ENCODE data around the gene VRK1.

The VRK1 gene

GRCh38 chr14:96796851-96797581, at the start of gene VRK1:
TSS of gene VRK1 (plus strand) at chr14:96797382. CDS start at chr14:96833472, 36,090 bp downstream.
- H3K27me3 ChIP-seq (ENCODE audit: control insufficient read depth in 5 of 5, insufficient read depth in 4 of 5, low read length in 5 of 5), result peaks cover 0 to 3% (median 0%) of the 10 kb centered on the region in 5 donors
- H3K4me3 ChIP-seq (ENCODE audit: low read depth in 1 of 5, low read length in 5 of 5), result peak within 1 kb of the TSS; percentile 61 to 87 (median 81)
- peak within 1 kb of the TSS; percentile 58 to 89 (median 81) for H3K9ac ChIP-seq (ENCODE audit: low read length in 5 of 5)
- no peaks in the 10 kb centered on the region for H3K36me3 ChIP-seq (ENCODE audit: control insufficient read depth in 5 of 5, insufficient read depth in 5 of 5, low read length in 5 of 5)
- H3K4me1 ChIP-seq (ENCODE audit: control insufficient read depth in 5 of 5, insufficient read depth in 5 of 5, low read length in 5 of 5), result peaks cover 5 to 9% (median 9%) of the 10 kb centered on the region in 5 donors
- no peaks in the 10 kb centered on the region for H3K9me3 ChIP-seq (ENCODE audit: control insufficient read depth in 5 of 5, low read length in 5 of 5)
- H3K27ac ChIP-seq (ENCODE audit: low read depth, low read length), result no peak within 1 kb of the TSS

GRCh38 chr14:96747608-96748007, 49.6 kb upstream of the VRK1 start:
- peaks cover 0 to 4% (median 0%) of the 10 kb centered on the region in 5 donors for H3K9me3 ChIP-seq (ENCODE audit: control insufficient read depth in 5 of 5, low read length in 5 of 5)
- H3K27ac ChIP-seq (ENCODE audit: low read depth, low read length), result no peak overlapping the region
- H3K27me3 ChIP-seq (ENCODE audit: control insufficient read depth in 5 of 5, insufficient read depth in 4 of 5, low read length in 5 of 5), result peaks cover 3 to 26% (median 14%) of the 10 kb centered on the region in 5 donors
- H3K36me3 ChIP-seq (ENCODE audit: control insufficient read depth in 5 of 5, insufficient read depth in 5 of 5, low read length in 5 of 5), result no peaks in the 10 kb centered on the region
- no peak overlapping the region for H3K4me3 ChIP-seq (ENCODE audit: low read depth in 1 of 5, low read length in 5 of 5)
- no peak overlapping the region for H3K9ac ChIP-seq (ENCODE audit: low read length in 5 of 5)
- H3K4me1 ChIP-seq (ENCODE audit: control insufficient read depth in 5 of 5, insufficient read depth in 5 of 5, low read length in 5 of 5), result no peaks in the 10 kb centered on the region

- no peaks in the 10 kb centered on the region for H3K4me1 ChIP-seq (ENCODE audit: control insufficient read depth in 5 of 5, insufficient read depth in 5 of 5, low read length in 5 of 5)
- no peak overlapping the region for H3K4me3 ChIP-seq (ENCODE audit: low read depth in 1 of 5, low read length in 5 of 5)
- H3K9ac ChIP-seq (ENCODE audit: low read length in 5 of 5), result no peak overlapping the region
- H3K27ac ChIP-seq (ENCODE audit: low read depth, low read length), result no peak overlapping the region
- peaks cover 0 to 24% (median 14%) of the 10 kb centered on the region in 5 donors for H3K27me3 ChIP-seq (ENCODE audit: control insufficient read depth in 5 of 5, insufficient read depth in 4 of 5, low read length in 5 of 5)
- peaks cover 0 to 4% (median 0%) of the 10 kb centered on the region in 5 donors for H3K9me3 ChIP-seq (ENCODE audit: control insufficient read depth in 5 of 5, low read length in 5 of 5)
- H3K36me3 ChIP-seq (ENCODE audit: control insufficient read depth in 5 of 5, insufficient read depth in 5 of 5, low read length in 5 of 5), result no peaks in the 10 kb centered on the region
These were observed 48.8 kb upstream of the VRK1 start for GRCh38 chr14:96748362-96748761.

- Histone ChIP-seq H3K27me3 (ENCODE audit: control insufficient read depth in 5 of 5, insufficient read depth in 4 of 5, low read length in 5 of 5) (peaks cover 0 to 14% (median 3%) of the 10 kb centered on the region in 5 donors), H3K4me3 (ENCODE audit: low read depth in 1 of 5, low read length in 5 of 5) (no peak overlapping the region), H3K27ac (ENCODE audit: low read depth, low read length) (no peak overlapping the region), H3K36me3 (ENCODE audit: control insufficient read depth in 5 of 5, insufficient read depth in 5 of 5, low read length in 5 of 5) (no peaks in the 10 kb centered on the region), H3K9ac (ENCODE audit: low read length in 5 of 5) (no peak overlapping the region), H3K4me1 (ENCODE audit: control insufficient read depth in 5 of 5, insufficient read depth in 5 of 5, low read length in 5 of 5) (no peaks in the 10 kb centered on the region), H3K9me3 (ENCODE audit: control insufficient read depth in 5 of 5, low read length in 5 of 5) (peaks cover 0 to 4% (median 0%) of the 10 kb centered on the region in 5 donors)
These were observed 45.7 kb upstream of the VRK1 start for GRCh38 chr14:96751505-96751904.

GRCh38 chr14:96752125-96752524, 45.1 kb upstream of the VRK1 start:
- Histone ChIP-seq H3K27me3 (ENCODE audit: control insufficient read depth in 5 of 5, insufficient read depth in 4 of 5, low read length in 5 of 5) (peaks cover under 1 to 12% (median 4%) of the 10 kb centered on the region in 5 donors), H3K4me3 (ENCODE audit: low read depth in 1 of 5, low read length in 5 of 5) (no peak overlapping the region), H3K4me1 (ENCODE audit: control insufficient read depth in 5 of 5, insufficient read depth in 5 of 5, low read length in 5 of 5) (no peaks in the 10 kb centered on the region), H3K9ac (ENCODE audit: low read length in 5 of 5) (no peak overlapping the region), H3K9me3 (ENCODE audit: control insufficient read depth in 5 of 5, low read length in 5 of 5) (peaks cover 0 to 4% (median 0%) of the 10 kb centered on the region in 5 donors), H3K36me3 (ENCODE audit: control insufficient read depth in 5 of 5, insufficient read depth in 5 of 5, low read length in 5 of 5) (no peaks in the 10 kb centered on the region), H3K27ac (ENCODE audit: low read depth, low read length) (no peak overlapping the region)

GRCh38 chr14:96752594-96752993, 44.6 kb upstream of the VRK1 start:
- no peak overlapping the region for H3K4me3 ChIP-seq (ENCODE audit: low read depth in 1 of 5, low read length in 5 of 5)
- no peaks in the 10 kb centered on the region for H3K4me1 ChIP-seq (ENCODE audit: control insufficient read depth in 5 of 5, insufficient read depth in 5 of 5, low read length in 5 of 5)
- H3K9ac ChIP-seq (ENCODE audit: low read length in 5 of 5), result no peak overlapping the region
- peaks cover 3 to 15% (median 6%) of the 10 kb centered on the region in 5 donors for H3K27me3 ChIP-seq (ENCODE audit: control insufficient read depth in 5 of 5, insufficient read depth in 4 of 5, low read length in 5 of 5)
- peaks cover 0 to 4% (median 0%) of the 10 kb centered on the region in 5 donors for H3K9me3 ChIP-seq (ENCODE audit: control insufficient read depth in 5 of 5, low read length in 5 of 5)
- no peaks in the 10 kb centered on the region for H3K36me3 ChIP-seq (ENCODE audit: control insufficient read depth in 5 of 5, insufficient read depth in 5 of 5, low read length in 5 of 5)
- H3K27ac ChIP-seq (ENCODE audit: low read depth, low read length), result no peak overlapping the region

- peaks cover 3 to 18% (median 8%) of the 10 kb centered on the region in 5 donors for H3K27me3 ChIP-seq (ENCODE audit: control insufficient read depth in 5 of 5, insufficient read depth in 4 of 5, low read length in 5 of 5)
- peaks cover 0 to 4% (median 0%) of the 10 kb centered on the region in 5 donors for H3K9me3 ChIP-seq (ENCODE audit: control insufficient read depth in 5 of 5, low read length in 5 of 5)
- H3K4me3 ChIP-seq (ENCODE audit: low read depth in 1 of 5, low read length in 5 of 5), result no peak overlapping the region
- no peaks in the 10 kb centered on the region for H3K4me1 ChIP-seq (ENCODE audit: control insufficient read depth in 5 of 5, insufficient read depth in 5 of 5, low read length in 5 of 5)
- H3K36me3 ChIP-seq (ENCODE audit: control insufficient read depth in 5 of 5, insufficient read depth in 5 of 5, low read length in 5 of 5), result no peaks in the 10 kb centered on the region
- H3K9ac ChIP-seq (ENCODE audit: low read length in 5 of 5), result no peak overlapping the region
- H3K27ac ChIP-seq (ENCODE audit: low read depth, low read length), result no peak overlapping the region
These were observed 42.9 kb upstream of the VRK1 start for GRCh38 chr14:96754162-96754844.

GRCh38 chr14:96754845-96755184, 42.4 kb upstream of the VRK1 start:
- H3K4me1 ChIP-seq (ENCODE audit: control insufficient read depth in 5 of 5, insufficient read depth in 5 of 5, low read length in 5 of 5), result no peaks in the 10 kb centered on the region
- no peak overlapping the region for H3K9ac ChIP-seq (ENCODE audit: low read length in 5 of 5)
- peaks cover 0 to 4% (median 0%) of the 10 kb centered on the region in 5 donors for H3K9me3 ChIP-seq (ENCODE audit: control insufficient read depth in 5 of 5, low read length in 5 of 5)
- no peaks in the 10 kb centered on the region for H3K36me3 ChIP-seq (ENCODE audit: control insufficient read depth in 5 of 5, insufficient read depth in 5 of 5, low read length in 5 of 5)
- peaks cover 3 to 18% (median 8%) of the 10 kb centered on the region in 5 donors for H3K27me3 ChIP-seq (ENCODE audit: control insufficient read depth in 5 of 5, insufficient read depth in 4 of 5, low read length in 5 of 5)
- H3K4me3 ChIP-seq (ENCODE audit: low read depth in 1 of 5, low read length in 5 of 5), result no peak overlapping the region
- no peak overlapping the region for H3K27ac ChIP-seq (ENCODE audit: low read depth, low read length)

GRCh38 chr14:96756745-96757144, 40.4 kb upstream of the VRK1 start:
- Histone ChIP-seq H3K36me3 (ENCODE audit: control insufficient read depth in 5 of 5, insufficient read depth in 5 of 5, low read length in 5 of 5) (no peaks in the 10 kb centered on the region), H3K27ac (ENCODE audit: low read depth, low read length) (no peak overlapping the region), H3K27me3 (ENCODE audit: control insufficient read depth in 5 of 5, insufficient read depth in 4 of 5, low read length in 5 of 5) (peaks cover 3 to 16% (median 6%) of the 10 kb centered on the region in 5 donors), H3K4me3 (ENCODE audit: low read depth in 1 of 5, low read length in 5 of 5) (no peak overlapping the region), H3K4me1 (ENCODE audit: control insufficient read depth in 5 of 5, insufficient read depth in 5 of 5, low read length in 5 of 5) (no peaks in the 10 kb centered on the region), H3K9me3 (ENCODE audit: control insufficient read depth in 5 of 5, low read length in 5 of 5) (peaks cover 0 to 2% (median 0%) of the 10 kb centered on the region in 5 donors), H3K9ac (ENCODE audit: low read length in 5 of 5) (no peak overlapping the region)

- Histone ChIP-seq H3K36me3 (ENCODE audit: control insufficient read depth in 5 of 5, insufficient read depth in 5 of 5, low read length in 5 of 5) (no peaks in the 10 kb centered on the region), H3K27ac (ENCODE audit: low read depth, low read length) (no peak overlapping the region), H3K27me3 (ENCODE audit: control insufficient read depth in 5 of 5, insufficient read depth in 4 of 5, low read length in 5 of 5) (peaks cover 3 to 16% (median 6%) of the 10 kb centered on the region in 5 donors), H3K9me3 (ENCODE audit: control insufficient read depth in 5 of 5, low read length in 5 of 5) (peaks cover 0 to 2% (median 0%) of the 10 kb centered on the region in 5 donors), H3K4me3 (ENCODE audit: low read depth in 1 of 5, low read length in 5 of 5) (no peak overlapping the region), H3K9ac (ENCODE audit: low read length in 5 of 5) (no peak overlapping the region), H3K4me1 (ENCODE audit: control insufficient read depth in 5 of 5, insufficient read depth in 5 of 5, low read length in 5 of 5) (no peaks in the 10 kb centered on the region)
These were observed 39.7 kb upstream of the VRK1 start for GRCh38 chr14:96757456-96757855.

All from subcutaneous abdominal adipose tissue (tissue), 5 donors.